Activated effector memory CD4-positive, alpha-beta T cell treated with anti-CD3 and anti-CD28 coated beads, Interleukin-2, amount 50 U/mL, for 16 hours (primary cell): ENCODE measurements around the gene HDAC4.

ENCODE experiments used
- DNase-seq: peaks from one replicate; pipeline ENCODE4 v3.0.0-alpha.2; 2020

Gene HDAC4

GRCh38 chr2:239291475-239292350 lies 109.1 kb downstream of the HDAC4 start:
- peak; percentile 58 for DNase-seq

DNA sequence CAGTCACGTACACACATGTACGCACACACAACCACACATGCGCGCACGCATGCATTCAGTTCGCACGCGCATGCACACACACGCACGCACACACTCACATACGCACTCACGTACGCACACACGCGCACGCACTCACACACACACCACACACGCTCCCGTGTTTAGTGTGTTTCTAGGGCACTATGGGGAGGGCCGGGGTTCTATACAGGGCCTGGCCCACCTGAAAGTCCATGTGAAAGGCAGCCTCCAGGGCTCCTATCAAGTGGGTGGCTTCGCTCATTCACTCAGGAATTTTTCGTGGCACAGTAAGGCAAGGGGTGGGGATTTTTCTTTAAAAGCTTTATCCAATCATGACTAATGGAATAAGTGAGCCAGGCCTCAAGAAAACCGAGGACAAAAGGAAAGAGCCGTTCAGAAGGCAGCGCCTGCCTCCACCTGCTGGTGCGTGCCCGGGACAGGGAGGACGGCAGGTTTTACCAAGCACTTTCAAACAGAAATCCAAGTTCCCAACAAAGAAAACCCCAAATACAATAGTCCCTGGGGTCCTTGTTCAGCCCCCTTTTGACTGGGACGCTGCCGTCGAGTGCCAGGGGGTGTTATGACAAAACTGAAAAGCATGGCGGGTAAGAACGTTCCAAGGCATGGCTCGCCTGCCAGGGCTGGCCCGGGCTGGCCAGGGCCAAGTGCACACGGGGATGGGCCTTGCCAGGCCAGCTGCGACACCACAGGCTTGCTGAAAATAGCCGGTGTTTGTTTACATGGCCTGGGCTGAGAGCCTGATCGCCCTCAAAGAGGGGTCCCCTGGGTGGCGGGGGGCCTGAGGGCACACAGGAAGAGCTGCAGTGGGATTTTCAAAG lies 110.0 kb downstream of the HDAC4 start:
- DNase-seq = peak; percentile 53

DNA sequence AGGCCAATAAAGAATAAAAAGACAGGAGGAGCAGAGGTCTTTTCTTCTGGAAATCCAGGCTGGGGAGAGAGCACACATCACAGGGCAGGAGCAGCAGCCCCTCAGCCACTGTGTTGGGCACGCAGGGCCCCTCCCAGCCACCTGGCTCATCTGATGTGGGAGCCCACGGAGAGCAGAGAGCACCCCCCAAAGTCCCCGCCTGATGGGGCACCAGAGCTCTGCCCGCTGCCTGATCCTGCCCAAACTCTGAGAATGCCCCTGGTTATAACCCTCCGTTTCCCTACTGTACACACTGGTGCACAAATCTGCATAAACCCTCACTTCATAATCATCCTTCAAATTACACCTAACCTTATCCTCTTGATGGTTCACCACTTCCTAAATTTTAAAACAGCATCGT lies 111.3 kb downstream of the HDAC4 start:
- no peak for DNase-seq

DNA sequence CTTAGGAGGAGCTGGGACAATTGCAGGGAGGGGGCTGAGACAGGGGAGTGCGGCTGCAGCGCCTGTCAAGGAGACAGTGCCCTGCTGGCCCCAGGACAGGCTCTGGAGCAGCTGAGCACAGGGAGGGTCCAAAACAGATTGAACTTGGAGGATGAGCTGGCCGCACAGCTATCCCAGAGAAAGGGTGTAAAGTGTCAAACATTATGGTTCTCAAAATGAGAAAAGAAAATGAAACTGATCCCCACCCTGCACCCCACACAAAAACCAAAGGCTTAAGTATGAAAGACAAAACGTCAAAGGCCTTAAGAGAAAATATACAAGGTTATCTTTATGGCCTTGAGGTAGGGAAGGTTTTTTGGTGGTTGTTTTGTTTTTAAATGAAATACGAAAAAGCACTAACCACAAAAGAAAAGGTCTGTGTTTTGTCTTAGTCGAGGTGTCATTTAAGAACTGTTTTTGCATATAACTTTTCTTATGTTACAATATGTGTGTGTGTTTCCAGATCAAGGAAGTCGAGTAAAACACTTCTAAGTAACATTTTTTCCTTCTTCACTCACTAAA lies 111.8 kb downstream of the HDAC4 start:
- DNase-seq = peak; percentile 72

- no peak for DNase-seq
These were observed 112.6 kb downstream of the HDAC4 start for GRCh38 chr2:239288237-239288636.

DNA sequence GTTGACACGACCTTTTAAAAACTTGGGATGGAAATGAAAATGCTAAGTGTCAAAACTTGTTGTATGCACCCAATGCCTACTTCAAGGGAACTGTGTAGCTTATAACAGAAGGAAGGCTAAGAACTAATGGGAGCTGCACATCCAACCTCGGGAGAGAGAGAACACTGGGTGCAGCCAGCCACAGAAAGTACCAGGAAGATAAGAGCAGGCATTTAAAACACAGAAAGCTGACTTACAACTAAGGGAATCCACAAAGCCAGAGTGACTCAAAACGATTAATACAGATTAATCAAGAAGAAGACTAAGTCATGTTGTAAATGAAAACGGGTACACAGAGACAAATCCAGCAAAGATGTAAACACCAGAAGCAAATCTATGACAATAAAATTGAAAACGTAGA lies 113.4 kb downstream of the HDAC4 start:
- DNase-seq = no peak

GRCh38 chr2:239286901-239287300 lies 113.9 kb downstream of the HDAC4 start:
- DNase-seq = peak; percentile 47

DNA sequence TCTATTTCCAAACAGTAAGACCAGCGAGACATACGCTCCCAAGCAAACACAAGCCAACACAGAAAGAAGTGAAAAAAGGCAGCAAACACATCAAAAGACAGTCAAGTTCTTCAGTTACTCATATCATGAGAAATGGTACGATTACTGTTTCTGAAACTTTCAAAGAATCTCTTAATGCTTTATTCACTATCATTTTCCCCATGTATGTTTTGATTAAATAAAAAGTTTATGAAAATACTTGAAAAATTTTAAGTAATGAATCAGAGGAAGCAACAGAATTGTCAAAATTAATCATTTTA lies 114.9 kb downstream of the HDAC4 start:
- DNase-seq = no peak

DNA sequence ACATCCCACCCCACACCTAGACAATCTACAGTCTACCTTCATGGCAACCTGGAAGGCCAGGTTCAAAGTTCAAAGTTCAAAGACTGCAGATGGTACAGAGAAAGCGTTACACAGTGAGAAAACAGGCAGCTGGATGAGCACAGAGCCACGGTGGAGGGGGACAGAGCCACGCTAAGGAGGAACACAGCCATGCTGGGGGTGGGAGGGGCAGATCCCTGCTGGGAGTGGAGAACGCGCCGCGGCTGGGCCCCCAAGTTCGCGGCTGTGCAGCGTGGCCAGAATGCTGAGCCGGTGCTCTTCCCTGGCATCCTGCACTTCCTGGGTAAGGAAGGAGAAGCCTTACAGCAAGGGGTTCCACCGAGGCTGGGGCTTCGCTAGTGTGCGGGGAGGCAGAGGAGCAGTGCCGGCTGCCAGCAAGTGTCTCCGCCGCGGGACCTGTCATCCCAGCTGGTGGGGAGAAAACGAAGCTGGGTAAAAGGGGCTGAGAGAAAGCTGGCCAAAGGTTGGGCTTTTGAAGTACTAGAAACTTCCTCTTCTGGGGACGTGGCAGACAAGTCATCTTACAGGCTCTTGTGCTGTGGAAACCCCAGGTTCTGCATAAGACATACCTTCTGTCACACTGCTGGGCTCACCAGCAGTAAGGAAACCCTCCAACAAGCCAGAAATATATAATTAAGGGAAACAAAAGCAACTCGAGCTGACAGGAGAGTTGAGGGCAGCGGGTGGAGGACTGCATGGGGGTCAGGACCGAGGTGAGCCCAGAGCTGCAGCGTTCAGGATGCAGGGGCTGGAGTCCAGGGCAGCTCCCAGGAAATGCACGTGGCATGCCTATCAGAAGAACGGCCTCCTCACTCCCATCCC lies 115.5 kb downstream of the HDAC4 start:
- peak; percentile 68 for DNase-seq

DNA sequence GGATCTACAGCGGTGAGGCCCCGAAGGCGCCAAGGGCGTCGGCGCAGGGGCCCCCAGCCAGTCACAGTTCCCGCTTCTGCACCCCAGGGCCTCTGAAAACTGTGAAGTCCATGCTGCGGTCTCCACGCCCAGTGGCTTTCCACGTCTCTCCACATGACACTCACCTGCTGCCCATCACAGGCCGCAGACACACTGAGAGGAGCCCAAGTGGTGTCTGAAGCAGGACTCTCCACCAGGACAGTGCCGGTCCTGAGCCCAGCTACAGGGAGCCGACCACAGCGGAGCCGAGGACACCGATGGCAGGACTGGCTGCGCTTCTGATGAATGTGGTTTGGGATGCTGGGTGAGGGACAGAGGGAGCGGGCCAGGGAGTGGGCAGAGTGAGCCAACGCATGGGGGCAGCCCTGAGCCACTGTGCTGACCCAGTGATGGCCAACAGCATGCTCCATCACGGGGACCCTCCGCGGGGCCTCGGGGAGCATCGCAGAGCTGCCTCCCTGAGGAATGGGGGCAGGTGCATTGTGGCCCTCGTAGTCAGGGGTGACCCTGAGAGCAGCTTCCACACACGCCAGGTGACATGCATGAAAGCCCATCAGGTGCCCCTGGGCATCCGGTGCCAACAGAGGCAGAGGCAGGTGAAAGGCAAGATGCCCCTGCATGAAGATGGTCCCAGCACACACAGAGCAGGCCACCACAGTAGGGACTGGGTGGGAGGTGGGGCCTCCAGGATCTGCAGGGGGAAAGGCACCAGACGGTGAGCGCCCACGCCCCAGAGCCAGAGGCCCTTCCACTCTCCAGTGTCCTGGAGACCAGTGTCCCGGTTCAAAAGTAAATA lies 116.6 kb downstream of the HDAC4 start:
- DNase-seq = peak; percentile 56

DNA sequence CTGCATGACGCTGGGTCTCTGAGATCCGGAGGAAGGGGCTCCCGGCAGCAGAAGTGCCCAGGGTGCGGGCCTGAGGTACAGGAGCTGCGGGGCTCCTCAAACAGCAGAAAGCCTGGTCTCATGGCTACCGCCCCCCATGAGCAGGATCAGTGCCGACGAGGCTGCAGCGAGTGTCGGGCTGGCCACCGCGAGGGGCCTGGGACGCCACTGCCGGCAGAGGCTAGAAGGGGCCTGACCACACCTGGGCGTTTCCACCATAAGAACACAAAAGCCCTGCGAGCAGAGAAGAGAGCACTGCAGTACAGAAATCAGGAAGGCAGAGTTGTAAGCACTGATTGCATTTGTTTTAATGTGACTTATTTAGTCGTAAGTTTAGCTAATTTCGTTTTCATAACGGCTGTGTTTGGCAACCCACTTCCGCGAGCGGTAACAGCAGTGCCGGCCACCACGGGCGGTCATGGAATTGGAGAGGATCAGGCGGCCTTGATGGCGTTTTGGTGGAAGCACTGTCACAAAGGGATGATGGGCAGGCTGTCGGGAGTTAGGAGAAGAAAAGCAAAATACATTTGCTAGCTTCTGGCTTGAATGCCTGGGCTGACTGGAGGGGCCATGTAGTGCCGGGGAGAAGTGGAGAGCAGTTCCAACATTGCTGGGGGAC lies 117.4 kb downstream of the HDAC4 start:
- peak; percentile 43 for DNase-seq

DNA sequence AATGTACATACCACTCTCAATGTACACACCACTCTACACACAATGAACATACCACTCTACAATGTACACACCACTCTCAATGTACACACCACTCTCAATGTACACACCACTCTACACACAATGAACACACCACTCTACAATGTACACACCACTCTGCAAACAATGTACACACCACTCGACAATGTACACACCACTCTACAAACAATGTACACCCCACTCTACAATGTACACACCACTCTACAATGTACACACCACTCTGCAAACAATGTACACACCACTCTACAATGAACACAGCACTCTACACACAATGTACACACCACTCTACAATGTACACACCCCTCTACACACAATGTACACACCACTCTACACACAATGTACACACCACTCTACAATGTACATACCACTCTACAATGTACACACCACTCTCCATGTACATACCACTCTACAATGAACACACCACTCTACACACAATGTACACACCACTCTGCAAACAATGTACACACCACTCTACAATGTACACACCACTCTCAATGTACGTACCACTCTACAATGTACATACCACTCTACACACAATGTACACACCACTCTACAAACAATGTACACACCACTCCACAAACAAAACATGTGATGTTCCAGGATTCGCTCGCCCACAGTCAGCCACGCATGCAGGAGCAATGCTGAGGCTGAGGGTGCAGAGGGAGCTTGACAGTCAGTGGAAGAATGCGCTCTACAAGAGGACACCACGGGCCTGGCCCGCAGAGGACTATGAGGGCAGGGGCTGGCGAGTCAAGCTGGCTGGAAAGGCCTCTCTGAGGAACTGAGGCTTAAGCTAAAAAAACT lies 118.2 kb downstream of the HDAC4 start:
- no peak for DNase-seq

GRCh38 chr2:239280296-239281017 lies 120.4 kb downstream of the HDAC4 start:
- peak; percentile 81 for DNase-seq

DNA sequence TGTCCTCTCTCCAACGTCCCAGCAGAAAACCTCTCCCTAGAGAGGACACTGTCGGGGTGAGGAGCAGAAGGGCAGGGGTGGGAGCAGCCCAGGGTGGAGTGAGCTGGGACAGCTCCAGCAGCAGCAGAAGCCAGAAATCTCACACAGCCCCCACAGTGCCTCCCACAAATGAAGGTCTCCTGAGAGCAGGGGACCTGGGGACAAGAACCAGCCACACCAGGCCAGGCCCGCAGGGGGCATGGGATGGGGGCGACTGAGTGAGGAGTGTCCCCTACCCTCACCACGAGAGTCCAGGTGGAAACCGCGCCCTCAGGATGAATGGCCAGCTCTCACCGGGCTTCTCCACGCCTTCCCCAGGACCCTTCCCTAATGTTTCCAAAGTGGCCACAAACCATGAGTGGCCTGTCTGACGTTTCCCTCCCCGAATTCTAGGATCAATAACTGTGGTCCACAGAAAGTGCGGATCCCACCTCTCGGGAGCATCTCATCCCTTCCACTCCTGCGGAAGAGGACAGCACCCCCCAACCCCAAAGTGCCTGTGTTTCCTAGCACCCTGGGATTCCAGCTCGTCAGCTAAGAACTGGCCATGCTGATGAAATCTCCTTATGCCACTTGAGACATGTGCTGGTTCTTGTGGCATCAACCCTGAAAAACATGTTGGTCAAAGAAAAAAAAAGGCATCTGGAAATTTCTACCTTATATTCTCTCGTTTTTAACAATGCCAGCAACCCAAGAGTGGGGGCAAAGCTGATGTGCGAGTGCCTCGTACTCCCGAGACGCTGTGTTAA lies 121.1 kb downstream of the HDAC4 start:
- no peak for DNase-seq

- no peak for DNase-seq
These were observed 121.9 kb downstream of the HDAC4 start for GRCh38 chr2:239278941-239279365.

DNA sequence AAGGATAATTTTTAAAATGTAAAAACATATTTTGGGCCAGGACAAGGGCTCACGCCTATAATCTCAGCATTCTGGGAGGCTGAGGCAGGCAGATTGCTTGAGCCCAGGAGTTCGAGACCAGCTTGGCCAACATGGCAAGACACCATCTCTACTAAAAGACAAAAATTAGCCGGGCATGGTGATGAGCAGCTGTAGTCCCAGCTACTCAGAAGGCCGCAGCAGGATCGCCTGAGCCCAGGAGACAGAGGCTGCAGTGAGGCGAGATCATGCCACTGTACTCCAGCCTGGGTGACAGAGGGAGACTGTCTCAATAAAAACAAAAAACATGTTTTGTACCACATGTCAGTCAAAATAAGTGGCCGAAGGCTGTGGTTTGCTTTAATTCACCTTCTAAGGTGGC lies 122.5 kb downstream of the HDAC4 start:
- no peak for DNase-seq

DNA sequence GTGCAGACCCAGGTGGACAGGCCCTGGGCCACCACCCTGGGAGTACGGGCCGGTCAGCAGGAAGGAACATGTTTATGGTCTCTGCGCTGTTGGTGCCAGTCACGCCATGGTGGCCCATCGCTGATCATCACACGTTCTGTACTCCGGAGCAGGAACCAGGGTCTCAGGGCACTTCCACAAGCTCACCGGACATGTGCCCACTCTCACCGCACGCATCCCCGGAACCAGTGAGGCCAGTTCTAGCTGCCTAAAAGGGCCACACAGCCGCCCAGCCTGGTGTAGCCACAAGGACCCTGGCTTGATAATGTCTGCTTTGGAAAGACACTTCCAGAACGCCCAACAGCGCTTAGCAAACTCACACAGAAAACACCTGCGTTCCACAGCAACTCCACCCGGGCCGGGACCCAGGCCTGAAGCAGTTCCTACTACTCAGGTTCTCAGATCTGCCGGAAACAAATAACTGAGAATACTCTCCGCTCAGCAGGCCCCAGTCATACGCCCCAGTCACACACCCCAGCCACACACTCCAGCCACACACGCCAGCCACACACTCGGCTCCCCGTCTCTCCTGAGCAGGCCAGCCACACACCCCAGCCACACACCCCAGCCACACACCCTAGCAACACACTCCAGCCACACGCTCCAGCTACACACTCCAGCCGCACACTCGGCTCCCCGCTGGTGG lies 123.3 kb downstream of the HDAC4 start:
- DNase-seq = no peak

GRCh38 chr2:239276851-239277250 lies 124.0 kb downstream of the HDAC4 start:
- DNase-seq = no peak
